LoVo (cell line): ENCODE results near the gene PPIH.
"Not testable (repeated sequence)": the region's sequence is repeated elsewhere in the genome, so short reads cannot be mapped to it uniquely, and the experiment has no call there.

Experiments used
- DNase-seq: peaks from one replicate; pipeline ENCODE4 v3.0.0-alpha.2; 2016; ENCODE audit warnings: low spot score

The PPIH gene

DNA sequence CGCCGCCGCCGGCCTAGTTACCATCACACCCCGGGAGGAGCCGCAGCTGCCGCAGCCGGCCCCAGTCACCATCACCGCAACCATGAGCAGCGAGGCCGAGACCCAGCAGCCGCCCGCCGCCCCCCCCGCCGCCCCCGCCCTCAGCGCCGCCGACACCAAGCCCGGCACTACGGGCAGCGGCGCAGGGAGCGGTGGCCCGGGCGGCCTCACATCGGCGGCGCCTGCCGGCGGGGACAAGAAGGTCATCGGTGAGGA lies 24.2 kb downstream of the PPIH start:
- DNase-seq = not testable (repeated sequence)

DNA sequence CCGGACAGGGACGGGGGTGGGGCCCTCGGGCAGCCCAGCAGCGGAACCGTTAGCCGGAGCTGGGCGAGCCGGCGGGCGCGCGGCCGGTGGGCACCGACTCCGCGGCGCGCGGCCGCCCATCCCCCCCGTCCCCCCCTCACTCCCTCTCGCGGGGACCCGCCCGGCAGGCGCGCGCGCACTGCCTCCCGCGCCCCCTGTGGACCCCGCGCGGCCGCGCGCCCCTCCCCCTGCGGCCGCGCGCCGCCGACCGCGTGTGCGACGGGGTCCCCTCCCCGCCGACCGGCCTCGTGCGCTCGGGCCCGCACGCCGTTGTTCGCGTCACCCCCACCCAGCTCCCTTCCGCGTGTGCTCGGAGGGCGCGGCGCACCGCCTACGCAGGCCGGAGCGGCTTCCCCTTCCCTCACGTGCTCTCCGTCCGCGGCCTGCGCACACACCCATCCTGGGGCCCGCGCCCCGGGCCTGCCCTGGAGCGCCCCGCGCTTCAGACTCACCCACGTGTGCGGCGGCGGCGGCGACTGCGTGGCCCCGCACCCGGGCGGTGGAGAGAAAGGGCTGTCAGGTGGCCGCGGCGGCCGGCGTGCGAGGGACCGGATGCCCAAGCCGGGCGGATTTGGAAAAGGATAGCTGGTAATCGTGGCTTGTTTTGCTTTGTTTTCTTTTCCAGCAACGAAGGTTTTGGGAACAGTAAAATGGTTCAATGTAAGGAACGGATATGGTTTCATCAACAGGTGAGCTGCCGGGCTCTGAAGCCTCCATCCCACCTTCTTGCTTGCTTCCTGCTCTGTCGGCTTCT lies 24.7 kb downstream of the PPIH start:
- peak; percentile 58 for DNase-seq

DNA sequence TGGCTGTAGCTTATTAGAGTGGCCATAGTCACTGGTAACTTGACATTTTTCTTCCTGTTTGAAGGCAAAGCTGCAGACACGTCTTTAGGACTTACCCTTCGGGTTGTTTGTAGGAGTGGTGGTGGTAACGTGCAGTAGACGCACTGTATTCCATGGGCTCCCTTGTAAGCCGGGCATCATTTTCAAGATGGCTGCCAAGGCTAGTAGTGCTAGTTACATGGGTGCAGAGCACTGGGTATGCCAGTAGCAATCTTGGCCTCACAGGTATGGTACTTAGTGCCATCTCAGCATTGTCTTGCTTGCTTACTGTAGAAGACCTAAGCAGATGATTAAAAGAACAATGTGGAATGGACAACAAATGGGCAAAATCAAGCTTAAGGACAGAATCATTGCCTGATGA lies 25.9 kb downstream of the PPIH start:
- no peak for DNase-seq

DNA sequence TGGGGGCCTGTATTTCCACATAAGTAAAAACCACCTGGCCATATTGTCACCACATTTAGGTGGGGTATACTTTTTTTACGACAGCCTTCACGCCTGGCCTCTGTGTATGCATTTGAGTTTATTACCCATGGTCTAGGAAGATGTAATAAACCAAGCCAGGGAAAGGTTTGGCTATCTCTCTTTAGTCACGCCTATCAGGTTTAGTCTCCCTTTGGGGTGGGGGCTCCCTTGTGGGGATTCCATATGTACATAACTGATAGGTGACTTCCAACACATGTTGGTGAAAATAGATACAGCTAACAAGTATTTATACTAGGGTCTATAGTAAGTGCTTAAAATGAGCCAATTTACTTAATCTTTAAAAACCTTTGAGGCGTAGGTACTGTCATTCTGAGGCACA lies 28.2 kb downstream of the PPIH start:
- no peak for DNase-seq

DNA sequence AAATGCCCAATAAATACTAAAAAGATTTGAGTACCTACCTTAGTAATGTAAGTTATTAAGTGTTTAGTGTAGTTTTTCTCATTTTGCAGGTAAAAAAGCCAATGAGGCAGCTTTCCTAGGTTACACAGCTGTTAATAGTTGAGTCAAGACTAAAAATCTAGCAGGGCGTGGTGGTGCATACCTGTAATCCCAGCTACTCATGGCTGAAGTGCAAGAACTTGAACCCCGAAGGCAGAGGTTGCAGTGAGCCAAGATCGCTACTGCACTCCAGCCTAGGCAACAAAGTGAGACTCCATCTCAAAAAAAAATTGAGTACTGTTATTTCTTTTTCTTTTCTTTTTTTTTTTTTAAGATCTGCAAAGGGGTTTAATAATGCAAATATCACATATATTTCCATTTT lies 31.7 kb downstream of the PPIH start:
- no peak for DNase-seq

DNA sequence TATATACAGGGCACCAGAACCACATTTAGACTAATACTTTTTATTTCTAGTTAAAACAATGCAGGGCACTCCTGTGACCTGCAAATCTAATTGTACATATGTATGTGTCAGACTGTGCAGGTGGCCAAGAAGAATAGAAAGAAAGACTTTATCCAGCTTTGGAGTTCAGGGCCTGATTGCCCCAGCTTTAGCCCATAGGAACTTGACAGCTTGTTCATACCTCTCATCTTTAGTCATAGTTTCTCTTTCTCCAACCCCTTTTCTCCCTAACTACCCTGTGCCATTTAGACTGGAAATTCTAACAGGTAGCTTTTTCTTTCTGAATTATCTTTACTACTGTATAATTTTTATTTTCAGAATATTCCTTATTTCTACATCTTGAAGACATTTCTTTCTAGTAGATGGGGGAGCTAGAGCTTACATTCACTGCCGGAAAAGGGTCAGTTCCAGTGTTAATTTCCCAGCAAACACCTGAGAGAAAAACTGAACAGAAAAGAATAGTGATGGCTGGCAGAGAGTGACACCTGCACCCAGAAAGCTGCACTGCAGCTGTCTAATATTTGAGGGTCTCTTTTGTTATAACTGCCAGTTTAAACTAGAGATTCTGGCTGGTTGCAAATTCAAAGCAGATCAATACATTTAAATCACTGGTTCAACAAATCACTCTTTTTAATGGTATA lies 32.4 kb downstream of the PPIH start:
- no peak for DNase-seq

DNA sequence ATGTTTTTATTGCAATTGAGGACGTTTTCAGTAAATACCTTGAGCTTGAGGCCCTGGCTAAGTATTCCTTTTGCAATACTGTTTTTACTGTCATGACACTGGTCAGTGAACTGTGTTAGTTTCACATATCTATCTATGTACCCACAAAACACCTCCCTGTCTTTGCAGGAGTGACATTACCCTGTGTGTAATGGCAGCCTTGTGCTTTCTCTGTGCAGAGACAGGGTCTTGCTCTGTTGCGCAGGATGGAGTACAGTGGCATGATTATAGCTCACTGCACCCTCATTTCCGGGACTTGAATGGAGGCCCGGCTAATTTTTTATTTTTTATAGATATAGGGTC lies 32.9 kb downstream of the PPIH start:
- no peak for DNase-seq

DNA sequence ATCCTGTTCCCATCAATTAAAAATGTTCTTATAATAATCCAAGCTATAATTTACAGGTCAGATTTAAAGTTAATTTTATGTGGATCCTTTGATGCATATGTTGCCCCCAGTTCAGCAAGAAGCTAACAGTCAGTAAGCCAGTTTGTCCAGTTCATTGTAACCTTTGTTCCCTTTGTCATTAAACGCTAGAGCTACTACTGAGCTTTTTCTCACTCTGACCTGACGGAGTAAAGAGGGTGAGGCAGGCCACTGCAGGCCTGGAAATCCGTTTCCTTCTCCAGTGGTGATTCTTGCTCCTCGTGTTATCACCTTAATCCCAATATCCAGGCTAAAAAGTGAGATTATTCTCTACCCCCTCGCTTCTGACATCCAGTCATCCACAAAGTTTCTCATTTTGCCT lies 34.2 kb downstream of the PPIH start:
- peak; percentile 66 for DNase-seq

DNA sequence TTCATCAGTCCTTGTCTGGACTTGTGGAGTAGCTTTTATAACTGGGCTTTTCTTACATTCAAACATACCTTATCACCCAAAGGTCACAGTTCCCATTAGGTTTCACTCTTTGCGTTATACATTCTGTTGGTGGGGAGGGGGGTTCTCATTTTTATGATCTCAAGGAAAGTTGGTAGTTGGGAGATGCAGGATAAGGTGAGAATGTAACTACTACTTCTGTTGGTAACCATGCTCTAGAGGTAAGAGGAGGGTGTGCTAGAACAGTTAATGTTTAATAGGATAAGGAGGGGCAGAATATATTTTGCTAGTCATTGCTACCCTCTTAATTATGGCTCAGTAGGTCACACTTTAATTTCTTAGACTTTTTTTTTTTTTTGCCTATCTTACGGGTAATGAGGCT lies 34.7 kb downstream of the PPIH start:
- no peak for DNase-seq

DNA sequence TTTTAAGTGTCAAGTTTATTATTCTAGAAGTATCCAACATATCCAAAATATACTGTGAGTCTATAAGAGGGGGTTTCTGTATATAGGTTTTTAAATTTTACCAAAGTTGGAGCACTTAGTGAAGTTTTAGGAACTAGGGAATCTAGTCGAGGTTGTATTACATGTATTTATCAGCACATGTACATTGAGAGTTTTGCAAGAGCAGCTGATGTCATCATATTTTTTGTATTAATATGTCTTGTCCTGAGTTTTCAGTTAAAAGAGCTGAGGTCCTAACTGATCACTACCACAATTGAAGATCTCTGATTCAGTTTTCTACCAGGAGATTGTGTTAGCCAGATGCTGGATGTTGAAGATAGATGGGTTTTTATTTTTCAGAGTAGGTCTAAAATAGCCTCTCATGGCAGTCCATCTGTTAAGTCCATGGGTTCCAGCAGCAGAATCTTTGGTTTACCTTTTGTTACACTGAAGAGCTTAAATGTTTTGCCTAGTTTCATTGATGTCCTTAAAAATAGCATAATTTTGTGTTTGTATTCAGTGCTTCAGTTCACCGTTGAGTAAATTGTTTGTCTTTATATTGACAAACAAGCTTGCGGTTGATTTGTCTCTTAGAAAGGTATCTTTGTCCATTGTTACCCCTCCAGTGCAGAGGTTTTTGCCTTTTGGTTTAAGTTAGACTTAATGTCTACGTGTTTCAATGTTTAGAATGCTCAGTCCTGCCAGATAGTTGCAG lies 40.0 kb downstream of the PPIH start:
- no peak for DNase-seq

DNA sequence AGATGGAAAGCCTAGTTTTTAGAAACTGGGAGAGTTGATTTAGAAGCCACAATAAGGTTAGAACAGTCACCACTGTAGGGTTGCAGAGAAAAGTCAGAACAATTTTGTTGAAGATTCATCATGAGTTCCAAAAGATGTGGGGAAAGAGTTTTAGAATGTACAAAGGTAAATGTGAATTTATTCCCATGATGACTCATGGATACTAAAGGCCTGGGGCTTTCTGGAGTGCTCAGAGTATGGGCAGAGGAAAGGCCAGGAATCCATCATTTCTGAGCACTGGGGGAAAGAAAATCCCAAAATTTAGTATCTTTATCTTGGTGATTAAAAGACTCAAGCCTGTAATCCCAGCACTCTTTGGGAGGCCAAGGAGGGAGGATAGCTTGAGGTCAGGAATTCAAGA lies 41.8 kb downstream of the PPIH start:
- DNase-seq = no peak

DNA sequence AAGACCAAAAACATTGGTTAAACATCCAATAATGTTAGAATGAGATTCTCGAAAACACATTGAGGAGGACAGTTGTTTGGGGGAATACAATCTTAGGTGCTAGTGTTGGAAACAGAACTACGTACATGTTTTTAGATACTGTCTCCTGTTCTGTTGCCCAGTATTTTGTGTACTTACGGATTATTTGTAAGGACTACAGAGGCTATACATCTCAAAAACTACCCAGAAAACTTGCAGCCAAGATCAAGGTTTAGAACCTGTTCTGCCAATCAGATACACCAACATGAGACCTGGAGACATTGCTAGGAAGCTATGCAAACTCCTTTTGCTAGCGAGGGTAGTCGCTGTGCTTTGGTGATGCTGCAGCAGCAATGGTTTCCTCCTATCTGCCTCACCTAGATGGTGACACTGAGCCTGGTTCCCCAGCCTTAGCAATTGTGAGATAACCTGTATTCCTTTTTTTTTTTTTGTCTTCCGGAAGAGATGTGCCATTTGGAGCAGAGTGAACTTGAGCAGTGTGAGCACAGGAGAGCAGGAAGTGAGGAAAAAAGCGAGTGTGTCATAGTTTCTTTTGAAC lies 45.8 kb downstream of the PPIH start:
- no peak for DNase-seq

DNA sequence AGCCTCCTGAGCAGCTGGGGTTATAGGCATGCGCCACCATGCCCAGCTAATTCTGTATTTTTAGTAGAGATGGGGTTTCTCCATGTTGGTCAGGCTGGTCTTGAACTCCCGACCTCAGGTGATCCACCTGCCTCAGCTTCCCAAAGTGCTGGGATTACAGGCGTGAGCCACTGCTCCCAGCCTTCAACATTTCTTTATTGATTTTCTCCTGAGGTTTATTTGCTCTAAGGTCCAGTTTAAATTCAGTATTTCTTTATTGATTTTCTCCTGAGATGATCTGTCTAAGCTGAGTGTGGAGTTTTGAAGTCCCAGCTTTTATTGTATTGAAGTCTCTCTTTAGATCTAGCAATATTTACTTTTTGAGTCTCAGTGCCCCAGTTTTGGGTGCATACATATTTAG lies 54.6 kb downstream of the PPIH start:
- not testable (repeated sequence) for DNase-seq

DNA sequence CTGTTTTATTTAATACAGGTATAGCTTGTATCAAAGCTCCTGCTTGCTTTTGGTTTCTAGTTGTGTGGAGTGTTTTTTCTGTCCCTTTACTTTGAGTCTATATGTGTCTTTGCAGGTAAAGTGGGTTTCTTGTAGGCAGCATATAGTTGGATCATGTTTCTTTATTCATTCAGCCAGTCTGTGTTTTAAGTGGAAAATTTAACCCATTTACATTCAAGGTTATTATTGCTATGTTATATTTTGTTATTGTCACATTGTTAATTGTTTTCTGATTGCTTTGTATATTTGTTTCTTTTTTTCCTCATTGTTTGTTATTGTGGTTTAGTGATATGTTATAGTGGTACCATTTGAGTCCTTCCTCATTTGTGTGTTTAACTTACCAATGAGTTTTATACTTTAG lies 55.1 kb downstream of the PPIH start:
- no peak for DNase-seq

DNA sequence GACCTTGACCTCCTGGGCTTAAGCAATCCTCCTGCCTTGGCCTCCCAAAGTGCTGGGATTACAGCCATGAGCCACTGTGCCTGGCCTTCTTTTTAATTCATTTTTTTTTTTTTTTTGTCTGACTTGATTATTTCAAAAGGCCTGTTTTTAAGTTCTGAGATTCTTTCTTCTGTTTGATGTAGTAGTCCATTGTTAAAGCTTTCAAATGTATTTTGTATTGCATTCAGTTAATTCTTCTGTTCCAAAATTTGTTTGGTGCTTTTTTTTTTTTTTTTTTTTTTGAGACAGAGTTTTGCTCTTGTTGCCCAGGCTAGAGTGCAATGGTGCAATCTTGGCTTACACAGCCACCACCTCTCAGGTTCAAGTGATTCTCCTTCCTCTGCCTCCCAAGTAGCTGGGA lies 56.2 kb downstream of the PPIH start:
- DNase-seq = not testable (repeated sequence)

DNA sequence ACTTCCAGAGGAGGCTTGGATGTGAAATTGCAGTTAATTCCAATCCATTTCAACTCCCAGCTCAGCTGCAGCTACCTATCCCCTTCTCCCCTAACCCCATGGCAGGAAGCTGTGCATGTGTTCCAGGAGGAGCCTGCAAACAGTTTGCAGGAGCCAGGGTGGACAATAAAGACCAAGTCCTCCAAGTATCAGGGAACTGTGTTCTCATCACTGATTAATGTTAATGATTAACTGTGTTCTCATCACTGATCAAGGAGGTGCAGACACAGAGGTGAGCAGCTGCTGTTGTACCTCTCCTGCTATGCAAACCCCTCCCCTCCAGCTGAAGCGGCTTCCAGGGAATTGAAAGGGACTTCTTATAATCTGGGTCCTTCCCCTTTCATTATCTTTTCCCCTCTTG lies 62.6 kb downstream of the PPIH start:
- no peak for DNase-seq

DNA sequence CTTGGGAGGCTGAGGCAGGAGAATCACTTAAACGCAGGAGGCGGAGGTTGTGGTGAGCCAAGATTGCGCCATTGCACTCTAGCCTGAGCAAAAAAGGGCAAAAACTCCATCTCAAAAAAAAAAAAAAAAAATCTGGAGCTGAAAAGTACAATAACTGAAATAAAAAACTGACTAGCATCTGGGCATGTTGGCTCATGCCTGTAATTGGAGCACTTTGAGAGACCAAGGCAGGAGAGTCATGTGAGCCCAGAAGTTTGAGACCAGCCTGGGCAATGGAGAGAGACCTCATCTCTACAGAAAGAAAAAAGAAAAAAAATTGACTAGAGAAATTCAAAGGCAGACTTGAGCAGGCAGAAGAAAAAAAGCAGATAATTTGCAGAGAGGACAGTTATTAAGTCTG lies 63.7 kb downstream of the PPIH start:
- DNase-seq = no peak

DNA sequence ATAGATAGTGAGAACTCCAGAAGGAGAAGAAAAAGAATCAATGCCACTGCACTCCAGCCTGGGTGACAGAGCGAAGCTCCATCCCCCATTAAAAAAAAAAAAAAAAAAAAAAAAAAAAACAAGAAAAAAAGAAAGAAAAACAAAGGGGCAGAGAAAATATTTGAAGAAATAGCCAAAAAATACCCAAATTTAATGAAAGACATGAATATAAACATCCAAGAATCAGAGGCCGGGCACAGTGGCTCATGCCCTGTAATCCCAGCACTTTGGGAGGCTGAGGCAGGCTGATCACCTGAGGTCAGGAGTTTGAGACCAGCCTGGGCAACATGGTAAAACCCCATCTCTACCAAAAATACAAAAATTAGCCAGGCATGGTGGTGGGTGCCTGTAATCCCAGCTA lies 64.2 kb downstream of the PPIH start:
- DNase-seq = not testable (repeated sequence)

DNA sequence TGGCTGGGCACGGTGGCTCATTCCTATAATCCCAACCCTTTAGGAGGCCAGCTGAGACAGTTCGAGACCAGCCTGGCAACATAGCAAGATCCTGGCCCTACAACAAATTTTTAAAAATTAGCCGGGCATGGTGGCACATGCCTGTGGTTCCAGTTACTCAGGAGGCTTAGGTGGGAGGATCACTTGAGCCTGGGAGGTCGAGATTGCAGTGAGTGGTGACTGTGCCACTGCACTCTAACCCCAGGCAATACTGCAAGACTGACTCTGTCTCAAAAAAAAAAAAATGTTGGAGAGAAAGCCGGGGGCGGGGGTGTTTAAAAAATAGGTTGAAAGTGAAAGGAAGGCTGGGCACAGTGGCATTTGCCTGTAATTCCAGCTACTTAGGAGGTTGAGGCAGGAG lies 65.3 kb downstream of the PPIH start:
- DNase-seq = no peak

DNA sequence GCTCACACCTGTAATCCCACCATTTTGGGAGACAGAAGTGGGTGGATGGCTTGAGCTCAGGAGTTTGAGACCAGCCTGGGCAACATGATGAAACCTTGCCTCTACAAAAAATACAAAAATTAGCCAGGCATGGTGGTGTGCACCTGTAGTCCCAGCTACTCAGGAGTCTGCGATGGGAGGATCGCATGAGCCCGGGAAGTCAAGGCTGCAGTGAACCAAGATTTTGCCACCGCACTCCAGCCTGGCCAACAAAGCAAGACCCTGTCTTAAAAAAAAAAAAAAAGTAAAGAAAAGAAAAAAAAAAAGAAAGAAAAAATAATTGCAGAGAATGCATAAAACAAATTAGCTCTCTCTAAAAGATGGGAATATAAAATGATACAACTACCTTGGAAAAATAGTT lies 67.6 kb downstream of the PPIH start:
- DNase-seq = not testable (repeated sequence)
